GM23338 (cell line): ENCODE results near the gene SAMHD1. TPM values are rescaled to one million over a fixed set of nuclear protein-coding genes. Genes with fewer than 3 reads are reported as not detected.

Experiments used
- ATAC-seq: fragments of 200-7000 bp; cut with Tn5 transposase; 3 replicates; pipeline ENCODE4 v1.9.1; 2020
- DNase-seq: peaks from one replicate; pipeline ENCODE4 v3.0.0-alpha.2; 2015; ENCODE audit warnings: low spot score
- H2AFZ ChIP-seq: fragments of 200-600 bp; sonication (generic); 2 replicates; pipeline ENCODE4 v1.8.0; 2016; ENCODE audit warnings: antibody characterized with exemption, mild to moderate bottlenecking, moderate library complexity
- H3F3A ChIP-seq: fragments of 200-600 bp; sonication (generic); replicated peaks from 2 replicates; pipeline ENCODE4 v1.8.0; 2017; ENCODE audit warnings: antibody characterized with exemption, mixed run types, low read depth
- H3K27ac ChIP-seq: fragments of 200-600 bp; sonication (generic); 2 replicates; pipeline ENCODE4 v1.6.1; 2016; ENCODE audit warnings: low read depth
- H3K27me3 ChIP-seq: fragments of 200-600 bp; sonication (generic); 2 replicates; pipeline ENCODE4 v1.8.0; 2016; ENCODE audit warnings: mild to moderate bottlenecking, mixed run types, moderate library complexity; ENCODE audit not compliant: insufficient read depth
- H3K36me3 ChIP-seq: fragments of 200-600 bp; sonication (generic); 2 replicates; pipeline ENCODE4 v1.8.0; 2016; ENCODE audit warnings: mild to moderate bottlenecking; ENCODE audit not compliant: insufficient read depth
- H3K4me1 ChIP-seq: fragments of 200-600 bp; sonication (generic); 2 replicates; pipeline ENCODE4 v1.8.0; 2016; ENCODE audit warnings: mild to moderate bottlenecking, moderate library complexity; ENCODE audit not compliant: insufficient read depth
- H3K4me2 ChIP-seq: fragments of 200-600 bp; sonication (generic); 2 replicates; pipeline ENCODE4 v1.7.1; 2017; ENCODE audit warnings: mixed run types
- H3K4me3 ChIP-seq: fragments of 200-600 bp; sonication (generic); 2 replicates; pipeline ENCODE4 v1.6.1; 2016; ENCODE audit warnings: mixed run types
- H3K79me2 ChIP-seq: fragments of 200-600 bp; sonication (generic); replicated peaks from 2 replicates; pipeline ENCODE4 v1.8.0; 2017; ENCODE audit warnings: mild to moderate bottlenecking; ENCODE audit not compliant: insufficient read depth
- H3K9me2 ChIP-seq: fragments of 200-600 bp; sonication (generic); 2 replicates; pipeline ENCODE4 v1.8.0; 2017; ENCODE audit not compliant: insufficient read depth
- H4K20me1 ChIP-seq: fragments of 200-600 bp; sonication (generic); replicated peaks from 2 replicates; pipeline ENCODE4 v1.8.0; 2017; ENCODE audit warnings: mild to moderate bottlenecking; ENCODE audit not compliant: insufficient read depth
- H3K27ac Mint-ChIP-seq: 2 replicates; pipeline ENCODE4 v1.8.0; 2020; ENCODE audit warnings: inconsistent platforms, mild to moderate bottlenecking, moderate library complexity, mixed read lengths
- H3K27me3 Mint-ChIP-seq: 3 replicates; pipeline ENCODE4 v1.8.0; 2022; ENCODE audit warnings: low read depth, mild to moderate bottlenecking, moderate library complexity, mixed read lengths, inconsistent platforms; ENCODE audit not compliant: insufficient read depth, poor library complexity
- H3K36me3 Mint-ChIP-seq: 3 replicates; pipeline ENCODE4 v1.8.0; 2021; ENCODE audit warnings: low read depth, mild to moderate bottlenecking, inconsistent platforms, moderate library complexity, mixed read lengths
- H3K4me1 Mint-ChIP-seq: 3 replicates; pipeline ENCODE4 v1.8.0; 2020; ENCODE audit warnings: mild to moderate bottlenecking, inconsistent platforms, mixed read lengths
- H3K4me3 Mint-ChIP-seq: 3 replicates; pipeline ENCODE4 v1.8.0; 2021; ENCODE audit warnings: moderate library complexity, mild to moderate bottlenecking, inconsistent platforms, mixed read lengths
- H3K9me3 Mint-ChIP-seq: 3 replicates; pipeline ENCODE4 v1.8.0; 2020; ENCODE audit warnings: moderate library complexity, mild to moderate bottlenecking, inconsistent platforms, mixed read lengths
- CREB1 ChIP-seq: fragments of 250-450 bp; sonication (Bioruptor Pico); IDR thresholded peaks from 2 replicates; pipeline ENCODE4 v1.5.0; 2020; ENCODE audit warnings: low read depth, mild to moderate bottlenecking, moderate library complexity
- EZH2phosphoT487 ChIP-seq: fragments of 200-600 bp; sonication (generic); IDR thresholded peaks from one replicate; pipeline ENCODE4 v1.8.1; 2018; ENCODE audit warnings: antibody characterized with exemption; ENCODE audit not compliant: unreplicated experiment
- NANOG ChIP-seq: IDR thresholded peaks from 2 replicates; pipeline ENCODE4 v1.6.1; 2016; ENCODE audit warnings: antibody characterized with exemption, borderline replicate concordance
- POLR2AphosphoS5 ChIP-seq: IDR thresholded peaks from 2 replicates; pipeline ENCODE4 v1.6.1; 2016; ENCODE audit warnings: antibody characterized with exemption, low read depth
- ZNF114 ChIP-seq: fragments of 250-450 bp; sonication (Bioruptor Pico); IDR thresholded peaks from 2 replicates; pipeline ENCODE4 v1.5.0; 2020; ENCODE audit warnings: mild to moderate bottlenecking, moderate library complexity
- polyA plus RNA-seq: library from polyadenylated mRNA; unstranded; fragments of >200 nt; fragmentation: Nextera tagmentation; extraction: Ambion mirVana; gene quantifications from 2 replicates; pipeline ENCODE4 v1.2.1, GENCODE V29; 2016
- total RNA-seq: library from RNA; depleted of rRNA; stranded (reverse); fragments of >200 nt; shearing (Covaris generic); gene quantifications from 2 replicates; pipeline ENCODE4 v1.2.3, GENCODE V29; 2014
- TF ChIP-seq, protein P1 (sequence below): fragments of 250-450 bp; sonication (Bioruptor Pico); IDR thresholded peaks from 2 replicates; pipeline ENCODE4 v1.5.0; 2020; ENCODE audit warnings: mild to moderate bottlenecking, moderate library complexity
- TF ChIP-seq, protein P2 (sequence below): IDR thresholded peaks from 2 replicates; pipeline ENCODE4 v1.6.1; 2016; ENCODE audit warnings: antibody characterized with exemption

The SAMHD1 gene
- total and polyA plus RNA-seq, 2 experiments from 2014 or later, result 21.9 to 45.4 TPM

DNA sequence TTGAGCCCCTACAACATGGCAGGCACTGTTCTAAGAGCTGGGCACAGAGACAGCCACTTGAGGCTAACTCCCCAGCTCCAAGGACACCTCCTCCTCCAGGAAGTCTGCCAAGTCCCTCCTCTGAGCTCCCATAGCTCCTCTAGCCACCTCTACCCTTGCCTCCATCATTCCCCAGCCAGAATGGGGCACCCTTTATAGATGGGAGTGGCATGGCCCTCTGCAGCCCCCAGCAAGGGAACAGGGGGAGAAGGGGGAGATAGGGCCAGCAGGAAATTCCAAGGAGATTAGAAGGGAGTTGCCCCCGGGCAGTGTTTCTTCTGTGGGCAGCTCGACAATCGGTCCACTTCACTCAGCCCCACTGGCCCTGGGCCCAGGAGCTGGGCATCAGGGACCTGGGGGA is 95.3 kb downstream of the SAMHD1 start:
- H3K27ac ChIP-seq, result no peak overlapping the region
- no peak overlapping the region for H3K27ac Mint-ChIP-seq
- DNase-seq (no peak), ATAC-seq (no peak)
- H3K4me1 ChIP-seq, result peaks cover 3% of the 10 kb centered on the region; the same call in 1 of the 2 replicates
- no peaks in the 10 kb centered on the region for H3K36me3 ChIP-seq
- H3K4me2 ChIP-seq, result no peak overlapping the region
- no peaks in the 10 kb centered on the region for H3F3A ChIP-seq
- no peak overlapping the region for H3K4me3 ChIP-seq
- peaks cover under 1% of the 10 kb centered on the region; the same call in 1 of the 2 replicates for H3K27me3 ChIP-seq
- H4K20me1 ChIP-seq, result peaks cover 6% of the 10 kb centered on the region
- H3K4me1 Mint-ChIP-seq, result peaks cover 41% of the 10 kb centered on the region
- peaks cover 8% of the 10 kb centered on the region for H3K9me3 Mint-ChIP-seq
- H3K27me3 Mint-ChIP-seq, result peaks cover 18% of the 10 kb centered on the region
- no peaks in the 10 kb centered on the region for H3K9me2 ChIP-seq
- TF ChIP-seq, protein P1, sequence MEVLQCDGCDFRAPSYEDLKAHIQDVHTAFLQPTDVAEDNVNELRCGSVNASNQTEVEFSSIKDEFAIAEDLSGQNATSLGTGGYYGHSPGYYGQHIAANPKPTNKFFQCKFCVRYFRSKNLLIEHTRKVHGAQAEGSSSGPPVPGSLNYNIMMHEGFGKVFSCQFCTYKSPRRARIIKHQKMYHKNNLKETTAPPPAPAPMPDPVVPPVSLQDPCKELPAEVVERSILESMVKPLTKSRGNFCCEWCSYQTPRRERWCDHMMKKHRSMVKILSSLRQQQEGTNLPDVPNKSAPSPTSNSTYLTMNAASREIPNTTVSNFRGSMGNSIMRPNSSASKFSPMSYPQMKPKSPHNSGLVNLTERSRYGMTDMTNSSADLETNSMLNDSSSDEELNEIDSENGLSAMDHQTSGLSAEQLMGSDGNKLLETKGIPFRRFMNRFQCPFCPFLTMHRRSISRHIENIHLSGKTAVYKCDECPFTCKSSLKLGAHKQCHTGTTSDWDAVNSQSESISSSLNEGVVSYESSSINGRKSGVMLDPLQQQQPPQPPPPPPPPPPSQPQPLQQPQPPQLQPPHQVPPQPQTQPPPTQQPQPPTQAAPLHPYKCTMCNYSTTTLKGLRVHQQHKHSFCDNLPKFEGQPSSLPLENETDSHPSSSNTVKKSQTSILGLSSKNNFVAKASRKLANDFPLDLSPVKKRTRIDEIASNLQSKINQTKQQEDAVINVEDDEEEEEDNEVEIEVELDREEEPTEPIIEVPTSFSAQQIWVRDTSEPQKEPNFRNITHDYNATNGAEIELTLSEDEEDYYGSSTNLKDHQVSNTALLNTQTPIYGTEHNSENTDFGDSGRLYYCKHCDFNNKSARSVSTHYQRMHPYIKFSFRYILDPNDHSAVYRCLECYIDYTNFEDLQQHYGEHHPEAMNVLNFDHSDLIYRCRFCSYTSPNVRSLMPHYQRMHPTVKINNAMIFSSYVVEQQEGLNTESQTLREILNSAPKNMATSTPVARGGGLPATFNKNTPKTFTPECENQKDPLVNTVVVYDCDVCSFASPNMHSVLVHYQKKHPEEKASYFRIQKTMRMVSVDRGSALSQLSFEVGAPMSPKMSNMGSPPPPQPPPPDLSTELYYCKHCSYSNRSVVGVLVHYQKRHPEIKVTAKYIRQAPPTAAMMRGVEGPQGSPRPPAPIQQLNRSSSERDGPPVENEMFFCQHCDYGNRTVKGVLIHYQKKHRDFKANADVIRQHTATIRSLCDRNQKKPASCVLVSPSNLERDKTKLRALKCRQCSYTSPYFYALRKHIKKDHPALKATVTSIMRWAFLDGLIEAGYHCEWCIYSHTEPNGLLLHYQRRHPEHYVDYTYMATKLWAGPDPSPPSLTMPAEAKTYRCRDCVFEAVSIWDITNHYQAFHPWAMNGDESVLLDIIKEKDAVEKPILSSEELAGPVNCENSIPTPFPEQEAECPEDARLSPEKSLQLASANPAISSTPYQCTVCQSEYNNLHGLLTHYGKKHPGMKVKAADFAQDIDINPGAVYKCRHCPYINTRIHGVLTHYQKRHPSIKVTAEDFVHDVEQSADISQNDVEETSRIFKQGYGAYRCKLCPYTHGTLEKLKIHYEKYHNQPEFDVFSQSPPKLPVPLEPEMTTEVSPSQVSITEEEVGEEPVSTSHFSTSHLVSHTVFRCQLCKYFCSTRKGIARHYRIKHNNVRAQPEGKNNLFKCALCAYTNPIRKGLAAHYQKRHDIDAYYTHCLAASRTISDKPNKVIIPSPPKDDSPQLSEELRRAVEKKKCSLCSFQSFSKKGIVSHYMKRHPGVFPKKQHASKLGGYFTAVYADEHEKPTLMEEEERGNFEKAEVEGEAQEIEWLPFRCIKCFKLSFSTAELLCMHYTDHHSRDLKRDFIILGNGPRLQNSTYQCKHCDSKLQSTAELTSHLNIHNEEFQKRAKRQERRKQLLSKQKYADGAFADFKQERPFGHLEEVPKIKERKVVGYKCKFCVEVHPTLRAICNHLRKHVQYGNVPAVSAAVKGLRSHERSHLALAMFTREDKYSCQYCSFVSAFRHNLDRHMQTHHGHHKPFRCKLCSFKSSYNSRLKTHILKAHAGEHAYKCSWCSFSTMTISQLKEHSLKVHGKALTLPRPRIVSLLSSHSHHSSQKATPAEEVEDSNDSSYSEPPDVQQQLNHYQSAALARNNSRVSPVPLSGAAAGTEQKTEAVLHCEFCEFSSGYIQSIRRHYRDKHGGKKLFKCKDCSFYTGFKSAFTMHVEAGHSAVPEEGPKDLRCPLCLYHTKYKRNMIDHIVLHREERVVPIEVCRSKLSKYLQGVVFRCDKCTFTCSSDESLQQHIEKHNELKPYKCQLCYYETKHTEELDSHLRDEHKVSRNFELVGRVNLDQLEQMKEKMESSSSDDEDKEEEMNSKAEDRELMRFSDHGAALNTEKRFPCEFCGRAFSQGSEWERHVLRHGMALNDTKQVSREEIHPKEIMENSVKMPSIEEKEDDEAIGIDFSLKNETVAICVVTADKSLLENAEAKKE (CRISPR knock-in tag), result no peak
- no peak for TF ChIP-seq CREB1 (CRISPR knock-in tag)
- TF ChIP-seq POLR2AphosphoS5, result no peak
- no peak for TF ChIP-seq EZH2phosphoT487
- no peak for TF ChIP-seq ZNF114 (CRISPR knock-in tag)
- no peak for TF ChIP-seq NANOG
- TF ChIP-seq, protein P2, sequence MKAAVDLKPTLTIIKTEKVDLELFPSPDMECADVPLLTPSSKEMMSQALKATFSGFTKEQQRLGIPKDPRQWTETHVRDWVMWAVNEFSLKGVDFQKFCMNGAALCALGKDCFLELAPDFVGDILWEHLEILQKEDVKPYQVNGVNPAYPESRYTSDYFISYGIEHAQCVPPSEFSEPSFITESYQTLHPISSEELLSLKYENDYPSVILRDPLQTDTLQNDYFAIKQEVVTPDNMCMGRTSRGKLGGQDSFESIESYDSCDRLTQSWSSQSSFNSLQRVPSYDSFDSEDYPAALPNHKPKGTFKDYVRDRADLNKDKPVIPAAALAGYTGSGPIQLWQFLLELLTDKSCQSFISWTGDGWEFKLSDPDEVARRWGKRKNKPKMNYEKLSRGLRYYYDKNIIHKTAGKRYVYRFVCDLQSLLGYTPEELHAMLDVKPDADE, result no peak
- peaks cover 11% of the 10 kb centered on the region for H3K36me3 Mint-ChIP-seq
- no peak overlapping the region for H2AFZ ChIP-seq
- peaks cover 32% of the 10 kb centered on the region for H3K79me2 ChIP-seq
- no peak overlapping the region for H3K4me3 Mint-ChIP-seq
